GM15510 (cell line): ENCODE results near the gene DSCAML1.

ENCODE experiments used
- POLR2A ChIP-seq: IDR thresholded peaks from 3 replicates; pipeline ENCODE4 v1.6.1; 2011; ENCODE audit warnings: borderline replicate concordance; ENCODE audit not compliant: insufficient read length; ENCODE audit errors: extremely low read depth

The DSCAML1 gene

GRCh38 chr11:117426941-117427340 is 370.1 kb downstream of the DSCAML1 start:
- TF ChIP-seq POLR2A = no peak

GRCh38 chr11:117426297-117426685 is 370.7 kb downstream of the DSCAML1 start:
- no peak for TF ChIP-seq POLR2A

GRCh38 chr11:117425679-117426296 is 371.2 kb downstream of the DSCAML1 start:
- no peak for TF ChIP-seq POLR2A

GRCh38 chr11:117424781-117425180 is 372.2 kb downstream of the DSCAML1 start:
- no peak for TF ChIP-seq POLR2A

- TF ChIP-seq POLR2A = no peak
Measured at GRCh38 chr11:117423046-117423575, 373.9 kb downstream of the DSCAML1 start.

- TF ChIP-seq POLR2A = no peak
Measured at GRCh38 chr11:117421476-117421875, 375.5 kb downstream of the DSCAML1 start.

DNA sequence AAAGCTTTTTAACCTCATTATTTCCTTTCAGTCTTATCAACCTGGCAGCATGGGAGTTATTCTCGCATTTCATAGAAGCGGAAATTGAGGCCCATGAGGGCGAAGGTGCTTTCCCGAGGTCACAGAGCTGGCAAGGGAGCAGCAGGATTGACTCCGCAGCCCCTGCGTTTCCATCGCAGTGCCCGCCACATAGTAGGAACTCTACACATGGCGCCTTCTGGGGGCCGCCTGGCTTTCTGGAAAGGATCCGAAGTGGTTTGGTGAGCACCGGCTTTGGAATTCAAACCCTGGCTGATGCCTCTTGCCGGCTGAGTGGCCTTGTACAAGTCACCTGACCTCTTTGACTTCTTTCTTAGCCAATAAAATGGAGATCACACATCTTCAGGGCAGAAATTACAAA is 376.0 kb downstream of the DSCAML1 start:
- no peak for TF ChIP-seq POLR2A

- no peak for TF ChIP-seq POLR2A
Measured at GRCh38 chr11:117420598-117420997, 376.4 kb downstream of the DSCAML1 start.

DNA sequence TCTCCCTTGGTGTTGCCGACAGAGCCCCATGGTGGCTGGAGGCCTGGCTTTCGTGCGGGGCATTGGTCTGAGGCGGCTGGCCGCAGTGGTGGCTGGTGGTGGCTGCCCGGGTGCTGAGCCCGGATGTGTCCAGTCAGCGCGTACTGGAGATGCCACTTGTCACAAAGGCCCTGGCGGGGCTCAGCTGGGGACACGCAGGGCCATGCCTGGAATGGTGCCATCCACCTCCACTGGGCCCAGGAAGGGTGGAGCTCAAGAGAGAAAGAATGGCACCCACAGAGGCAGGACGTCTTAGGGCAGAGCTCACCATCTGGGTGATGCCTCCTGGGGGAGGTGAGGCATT is 376.9 kb downstream of the DSCAML1 start:
- no peak for TF ChIP-seq POLR2A

DNA sequence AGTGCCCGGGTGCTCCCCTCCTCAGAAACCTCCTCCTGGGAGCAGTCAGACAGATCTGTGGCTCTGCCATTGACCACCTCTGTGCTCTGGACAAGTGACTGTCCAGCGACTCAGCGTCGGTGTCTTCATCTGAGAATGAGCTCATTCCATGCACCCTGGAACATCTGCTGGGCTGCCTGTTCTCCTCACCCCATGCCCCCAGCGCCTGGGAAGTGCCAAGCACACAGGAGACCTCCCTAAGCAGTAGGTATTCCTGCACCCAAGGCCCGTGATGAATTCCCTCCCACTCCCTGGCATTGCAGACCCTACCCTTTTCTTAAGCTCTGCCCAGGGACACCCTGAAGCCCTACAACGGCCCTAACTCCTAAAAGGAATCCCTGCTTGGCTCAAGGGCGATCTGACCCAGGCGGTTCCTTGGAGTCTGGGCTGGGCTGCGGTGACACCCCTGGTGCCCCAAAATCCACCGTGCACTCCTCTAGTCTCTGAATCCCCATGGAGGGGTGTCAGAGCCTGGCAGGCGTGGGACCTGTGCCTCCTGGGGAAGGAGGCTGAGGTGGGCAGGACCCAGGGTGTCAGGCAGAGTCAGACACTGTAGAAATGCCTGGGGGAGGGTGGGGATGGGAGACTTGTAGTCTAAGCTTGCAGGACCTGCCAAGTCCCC is 377.4 kb downstream of the DSCAML1 start:
- no peak for TF ChIP-seq POLR2A

- no peak for TF ChIP-seq POLR2A
Measured at GRCh38 chr11:117418737-117419481, 378.1 kb downstream of the DSCAML1 start.

DNA sequence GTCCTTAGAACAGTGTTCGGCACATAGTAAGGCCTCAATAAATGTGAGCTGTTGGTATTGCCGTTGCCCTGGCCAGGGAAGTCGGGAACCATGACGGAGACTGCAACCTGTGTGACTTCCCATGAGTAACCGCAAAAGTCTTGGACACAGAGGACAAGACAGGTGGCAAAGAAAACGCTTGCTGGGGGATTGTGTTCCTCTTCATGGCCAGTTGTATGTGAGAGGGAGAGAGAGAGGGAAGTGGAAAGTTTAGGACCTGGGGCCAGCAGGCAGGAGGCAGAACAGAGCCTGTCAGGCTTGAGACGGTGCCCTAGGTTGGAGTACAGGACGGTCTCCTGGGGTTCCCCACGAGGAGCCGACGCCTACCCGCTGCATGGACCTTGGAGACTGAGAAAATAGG is 379.2 kb downstream of the DSCAML1 start:
- no peak for TF ChIP-seq POLR2A

DNA sequence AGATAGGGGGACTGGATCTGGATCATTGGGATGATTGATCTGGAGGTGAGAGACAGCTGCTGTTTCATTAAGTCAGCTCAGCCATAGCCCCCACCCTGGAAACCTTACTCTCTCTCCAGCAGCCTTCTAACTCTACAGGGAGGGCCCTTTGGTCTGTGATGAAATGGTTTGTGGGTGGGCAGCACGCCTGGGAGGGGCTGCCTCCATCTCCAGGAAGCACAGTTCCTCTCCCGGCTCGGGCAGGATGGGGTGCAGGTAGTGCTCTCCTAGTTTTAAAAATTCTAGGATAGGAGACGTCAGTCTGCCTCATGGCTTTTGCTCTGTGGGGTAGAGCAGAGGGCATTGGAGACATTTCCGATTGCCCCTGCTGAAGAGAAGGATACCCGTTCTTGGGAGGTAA is 379.7 kb downstream of the DSCAML1 start:
- no peak for TF ChIP-seq POLR2A

GRCh38 chr11:117415358-117415896 is 381.6 kb downstream of the DSCAML1 start:
- no peak for TF ChIP-seq POLR2A

DNA sequence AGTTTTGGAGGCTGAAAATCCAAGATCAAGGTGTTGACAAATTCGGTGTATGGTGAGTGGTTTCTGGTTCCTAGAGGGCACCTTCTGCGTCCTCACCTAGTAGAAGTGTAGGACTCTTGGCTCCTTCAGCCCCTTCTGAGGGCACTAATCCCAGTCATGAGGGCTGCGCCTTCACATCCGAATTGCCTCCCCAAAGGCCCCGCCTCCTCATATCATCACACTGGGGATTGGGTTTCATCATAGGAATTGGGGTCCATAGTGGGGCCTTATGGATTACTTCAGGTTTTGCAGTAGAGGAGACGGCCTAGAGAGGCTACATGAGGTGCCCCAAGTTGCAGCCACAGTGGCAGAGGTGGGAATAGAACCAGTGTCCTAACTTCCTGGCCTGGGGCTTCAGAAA is 382.3 kb downstream of the DSCAML1 start:
- no peak for TF ChIP-seq POLR2A
